Measurements from ENCODE around the gene WNT9B. TPM values are rescaled to one million over a fixed set of nuclear protein-coding genes. Genes with fewer than 3 reads are reported as not detected.

WNT9B gene
- total RNA-seq, 3 donors from 2014 or later (not counting 1 experiment from before 2014, with no cell fraction given), result not detected

DNA sequence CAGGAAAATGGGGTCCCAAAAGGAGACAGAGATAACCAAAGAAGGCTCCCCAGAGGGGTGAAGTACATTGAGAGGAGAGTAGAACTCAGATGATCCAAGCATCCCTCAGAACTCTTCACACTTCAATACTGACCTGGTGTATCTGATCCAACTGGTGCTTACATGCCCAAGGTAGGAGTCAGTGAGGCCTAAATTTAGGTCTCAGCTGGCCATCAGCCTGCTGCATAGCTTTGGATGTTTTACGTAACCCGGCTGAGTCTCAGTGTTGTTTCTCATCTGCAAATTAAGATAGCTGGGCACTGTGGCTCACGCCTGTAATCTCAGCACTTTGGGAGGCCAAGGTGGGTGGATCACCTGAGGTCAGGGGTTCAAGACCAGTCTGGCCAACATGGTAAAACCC is 59.9 kb downstream of the WNT9B start:
- DNase-seq (no peak), ATAC-seq (no peak)
- TF ChIP-seq, protein P1, sequence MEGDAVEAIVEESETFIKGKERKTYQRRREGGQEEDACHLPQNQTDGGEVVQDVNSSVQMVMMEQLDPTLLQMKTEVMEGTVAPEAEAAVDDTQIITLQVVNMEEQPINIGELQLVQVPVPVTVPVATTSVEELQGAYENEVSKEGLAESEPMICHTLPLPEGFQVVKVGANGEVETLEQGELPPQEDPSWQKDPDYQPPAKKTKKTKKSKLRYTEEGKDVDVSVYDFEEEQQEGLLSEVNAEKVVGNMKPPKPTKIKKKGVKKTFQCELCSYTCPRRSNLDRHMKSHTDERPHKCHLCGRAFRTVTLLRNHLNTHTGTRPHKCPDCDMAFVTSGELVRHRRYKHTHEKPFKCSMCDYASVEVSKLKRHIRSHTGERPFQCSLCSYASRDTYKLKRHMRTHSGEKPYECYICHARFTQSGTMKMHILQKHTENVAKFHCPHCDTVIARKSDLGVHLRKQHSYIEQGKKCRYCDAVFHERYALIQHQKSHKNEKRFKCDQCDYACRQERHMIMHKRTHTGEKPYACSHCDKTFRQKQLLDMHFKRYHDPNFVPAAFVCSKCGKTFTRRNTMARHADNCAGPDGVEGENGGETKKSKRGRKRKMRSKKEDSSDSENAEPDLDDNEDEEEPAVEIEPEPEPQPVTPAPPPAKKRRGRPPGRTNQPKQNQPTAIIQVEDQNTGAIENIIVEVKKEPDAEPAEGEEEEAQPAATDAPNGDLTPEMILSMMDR (IDR thresholded peaks at IDR 0.05), result no peak
- Histone ChIP-seq H3K4me3 (ENCODE audit: low read length) (no peak overlapping the region), H3K4me1 (ENCODE audit: control insufficient read depth, insufficient read depth, low read length) (peaks cover under 1% of the 10 kb centered on the region), H3K9me3 (ENCODE audit: control insufficient read depth, insufficient read depth, low read length) (no peaks in the 10 kb centered on the region), H3K27ac (ENCODE audit: low read length) (no peak overlapping the region), H3K27me3 (ENCODE audit: control insufficient read depth, insufficient read depth, low read length) (no peaks in the 10 kb centered on the region), H3K36me3 (ENCODE audit: control insufficient read depth, insufficient read depth, low read length) (no peaks in the 10 kb centered on the region)
- Mint-ChIP-seq H3K9me3 (no peaks in the 10 kb centered on the region), H3K27ac (no peak overlapping the region), H3K4me1 (no peaks in the 10 kb centered on the region), H3K4me3 (no peak overlapping the region), H3K27me3 (ENCODE audit: low read depth in 2 of 2) (no peaks in the 10 kb centered on the region), H3K36me3 (no peaks in the 10 kb centered on the region)
- intact Hi-C loops (cut with micrococcal nuclease), result no loop called here
- 84% methylated on average over 3 of the region's 3 CpGs for WGBS (ENCODE audit: insufficient coverage)

DNA sequence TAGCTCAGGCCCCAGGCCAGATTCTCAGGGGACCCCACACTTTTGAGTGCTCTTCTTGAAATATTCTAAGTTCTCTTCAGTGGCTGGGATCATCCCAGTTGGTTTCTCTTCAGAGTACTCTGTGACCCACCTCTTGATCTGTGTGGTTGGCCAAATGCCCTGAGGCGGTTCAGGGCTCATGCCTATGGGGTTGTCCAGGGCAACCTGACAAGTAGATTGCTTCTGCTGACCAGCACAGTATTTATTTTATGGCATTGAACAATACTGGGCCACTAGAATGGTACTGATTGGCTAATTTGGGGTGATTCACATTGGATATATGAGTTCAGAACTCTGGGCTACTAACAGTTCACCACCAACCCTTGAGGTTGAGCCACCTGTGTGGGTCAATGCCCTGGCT is 64.2 kb downstream of the WNT9B start:
- intact Hi-C loops (cut with micrococcal nuclease), result no loop called here
- Mint-ChIP-seq H3K27me3 (ENCODE audit: low read depth in 2 of 2) (peaks cover 3 to 8% of the 10 kb centered on the region in 2 donors), H3K27ac (no peak overlapping the region), H3K36me3 (no peaks in the 10 kb centered on the region), H3K4me3 (no peak overlapping the region), H3K9me3 (no peaks in the 10 kb centered on the region), H3K4me1 (no peaks in the 10 kb centered on the region)
- 0% methylated on average over 1 of the region's 1 CpG for WGBS (ENCODE audit: insufficient coverage)
- Histone ChIP-seq H3K27me3 (ENCODE audit: control insufficient read depth, insufficient read depth, low read length) (no peaks in the 10 kb centered on the region), H3K4me1 (ENCODE audit: control insufficient read depth, insufficient read depth, low read length) (no peaks in the 10 kb centered on the region), H3K36me3 (ENCODE audit: control insufficient read depth, insufficient read depth, low read length) (no peaks in the 10 kb centered on the region), H3K9me3 (ENCODE audit: control insufficient read depth, insufficient read depth, low read length) (no peaks in the 10 kb centered on the region), H3K27ac (ENCODE audit: low read length) (no peak overlapping the region), H3K4me3 (ENCODE audit: low read length) (no peak overlapping the region)
- TF ChIP-seq, protein P1 (IDR thresholded peaks at IDR 0.05), result no peak
- no peak for ATAC-seq
- DNase-seq, result no peak

DNA sequence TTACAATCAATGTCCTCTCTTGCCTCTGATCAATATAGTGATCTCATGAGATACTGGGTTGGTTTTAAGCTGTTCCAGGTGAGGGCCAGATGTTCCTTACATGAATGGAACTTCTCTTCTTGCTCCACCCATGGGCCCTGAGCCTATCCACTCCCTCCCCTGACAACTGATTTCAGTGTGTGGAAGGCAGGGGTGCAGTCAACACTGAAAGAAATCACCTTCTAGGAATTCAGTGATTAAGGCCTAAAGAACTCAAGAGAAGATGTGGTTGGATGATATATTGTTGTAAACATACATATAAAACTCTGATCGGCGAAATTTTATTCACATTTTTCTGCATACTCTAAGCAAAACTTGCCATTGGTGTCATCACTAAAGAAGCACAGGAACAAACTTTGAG is 64.8 kb downstream of the WNT9B start:
- Mint-ChIP-seq H3K27me3 (ENCODE audit: low read depth in 2 of 2) (peaks cover 3 to 13% of the 10 kb centered on the region in 2 donors), H3K4me3 (no peak overlapping the region), H3K4me1 (no peaks in the 10 kb centered on the region), H3K36me3 (no peaks in the 10 kb centered on the region), H3K9me3 (no peaks in the 10 kb centered on the region), H3K27ac (no peak overlapping the region)
- Histone ChIP-seq H3K27me3 (ENCODE audit: control insufficient read depth, insufficient read depth, low read length) (no peaks in the 10 kb centered on the region), H3K9me3 (ENCODE audit: control insufficient read depth, insufficient read depth, low read length) (no peaks in the 10 kb centered on the region), H3K4me3 (ENCODE audit: low read length) (no peak overlapping the region), H3K27ac (ENCODE audit: low read length) (no peak overlapping the region), H3K36me3 (ENCODE audit: control insufficient read depth, insufficient read depth, low read length) (no peaks in the 10 kb centered on the region), H3K4me1 (ENCODE audit: control insufficient read depth, insufficient read depth, low read length) (no peaks in the 10 kb centered on the region)
- DNase-seq, result no peak
- ATAC-seq, result no peak
- no CpG with 5 or more reads among the region's 2 CpGs for WGBS (ENCODE audit: insufficient coverage)
- TF ChIP-seq, protein P1 (IDR thresholded peaks at IDR 0.05), result no peak
- intact Hi-C loops (cut with micrococcal nuclease), result no loop called here

DNA sequence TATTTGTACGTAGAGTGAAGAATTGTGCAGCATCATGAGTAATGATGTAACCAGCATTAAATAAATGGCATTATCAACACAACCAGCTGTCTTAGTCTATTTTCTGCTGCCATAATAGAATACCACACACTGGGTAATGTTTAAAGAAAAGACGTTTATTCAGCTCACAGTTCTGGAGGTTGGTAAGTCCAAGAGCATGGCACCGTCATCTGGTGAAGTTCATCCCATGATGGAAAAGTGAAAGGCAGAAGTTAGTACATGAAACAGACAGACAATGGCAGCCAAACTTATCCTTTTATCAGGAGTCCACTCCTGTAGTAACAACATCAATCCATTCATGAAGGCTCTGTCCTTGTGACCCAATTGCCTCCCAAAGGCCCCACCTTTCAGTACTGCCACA is 65.2 kb downstream of the WNT9B start:
- WGBS (ENCODE audit: insufficient coverage), result 90% methylated on average over 3 of the region's 3 CpGs

More for the DNA sequence above, 65.2 kb downstream of the WNT9B start:
- Mint-ChIP-seq H3K4me1 (no peaks in the 10 kb centered on the region), H3K36me3 (no peaks in the 10 kb centered on the region), H3K9me3 (no peaks in the 10 kb centered on the region), H3K27ac (no peak overlapping the region), H3K27me3 (ENCODE audit: low read depth in 2 of 2) (peaks cover 3 to 13% of the 10 kb centered on the region in 2 donors), H3K4me3 (no peak overlapping the region)
- intact Hi-C loops (cut with micrococcal nuclease), result no loop called here
- H3K36me3 ChIP-seq (ENCODE audit: control insufficient read depth, insufficient read depth, low read length), result no peaks in the 10 kb centered on the region
- H3K9me3 ChIP-seq (ENCODE audit: control insufficient read depth, insufficient read depth, low read length), result no peaks in the 10 kb centered on the region
- no peak overlapping the region for H3K4me3 ChIP-seq (ENCODE audit: low read length)
- no peaks in the 10 kb centered on the region for H3K27me3 ChIP-seq (ENCODE audit: control insufficient read depth, insufficient read depth, low read length)
- no peak for ATAC-seq
- no peaks in the 10 kb centered on the region for H3K4me1 ChIP-seq (ENCODE audit: control insufficient read depth, insufficient read depth, low read length)
- no peak overlapping the region for H3K27ac ChIP-seq (ENCODE audit: low read length)
- TF ChIP-seq, protein P1 (IDR thresholded peaks at IDR 0.05), result no peak
- DNase-seq, result no peak

Data from natural killer cell (primary cell).